Measurements from ENCODE around the gene COL4A2. TPM values are rescaled to one million over a fixed set of nuclear protein-coding genes. Genes with fewer than 3 reads are reported as not detected.

The COL4A2 gene
- total and polyA plus RNA-seq, 12 donors: 70.9 to 1,589 (median 171) TPM

- intact Hi-C loops (cut with DNase I): loop anchor here in 1 of 2 donors (10.0 kb wide), 1 partner anchor 106 kb away; the partner anchor contains the start of gene RAB20
- Histone ChIP-seq H3K27ac (no peak overlapping the region), H3K4me3 (no peak overlapping the region), H3K4me1 (replicated peaks in 1 of 2) (no peaks in the 10 kb centered on the region), H3K36me3 (replicated peaks in 1 of 2) (peaks cover 0 to 16% of the 10 kb centered on the region in 2 donors), H3K9me3 (replicated peaks in 1 of 3) (no peaks in the 10 kb centered on the region), H3K27me3 (no peaks in the 10 kb centered on the region)
- TF ChIP-seq CTCF (IDR thresholded peaks at IDR 0.05): no peak
- TF ChIP-seq POLR2A (IDR thresholded peaks at IDR 0.05): no peak
- WGBS, 4 donors: 77 to 91% (median 82%) methylated on average over 22 of the region's 22 CpGs
- DNase-seq: no peak
Measured at GRCh38 chr13:110458594-110459365, 151.7 kb downstream of the COL4A2 start.

- Histone ChIP-seq H3K36me3 (replicated peaks in 1 of 2) (peaks cover 0 to 21% of the 10 kb centered on the region in 2 donors), H3K9me3 (replicated peaks in 1 of 3) (no peaks in the 10 kb centered on the region), H3K27me3 (no peaks in the 10 kb centered on the region), H3K27ac (no peak overlapping the region), H3K4me1 (replicated peaks in 1 of 2) (no peaks in the 10 kb centered on the region), H3K4me3 (no peak overlapping the region)
- DNase-seq: no peak
- TF ChIP-seq POLR2A (IDR thresholded peaks at IDR 0.05): no peak
- no peak for TF ChIP-seq CTCF (IDR thresholded peaks at IDR 0.05)
- intact Hi-C loops (cut with DNase I): loop anchor here in 1 of 2 donors (10.0 kb wide), 1 partner anchor 113 kb away; no protein-coding TSS in a partner anchor
- 80 to 97% (median 93%) methylated on average over 5 to 15 of the region's 15 CpGs for WGBS, 4 donors
Measured at GRCh38 chr13:110462091-110462490, 155.0 kb downstream of the COL4A2 start.

- Histone ChIP-seq H3K27ac (no peak overlapping the region), H3K36me3 (replicated peaks in 1 of 2) (peaks cover 0 to 29% of the 10 kb centered on the region in 2 donors), H3K9me3 (replicated peaks in 1 of 3) (no peaks in the 10 kb centered on the region), H3K4me1 (replicated peaks in 1 of 2) (no peaks in the 10 kb centered on the region), H3K27me3 (no peaks in the 10 kb centered on the region), H3K4me3 (no peak overlapping the region)
- WGBS, 4 donors: 58 to 87% (median 77%) methylated on average over 8 of the region's 8 CpGs
- TF ChIP-seq CTCF (IDR thresholded peaks at IDR 0.05) (no peak), POLR2A (IDR thresholded peaks at IDR 0.05) (no peak)
- intact Hi-C loops (cut with DNase I): loop anchor here in 1 of 2 donors (10.0 kb wide), 1 partner anchor 112 kb away; no protein-coding TSS in a partner anchor
- DNase-seq: no peak
Measured at GRCh38 chr13:110463156-110463555, 156.1 kb downstream of the COL4A2 start.

- no peak overlapping the region for H3K27ac ChIP-seq
- no peak for DNase-seq
- no peaks in the 10 kb centered on the region for H3K9me3 ChIP-seq (replicated peaks in 1 of 3)
- no peaks in the 10 kb centered on the region for H3K4me1 ChIP-seq (replicated peaks in 1 of 2)
- no peak overlapping the region for H3K4me3 ChIP-seq
- H3K36me3 ChIP-seq (replicated peaks in 1 of 2): peaks cover 0 to 30% of the 10 kb centered on the region in 2 donors
- intact Hi-C loops (cut with DNase I): loop anchor here in 1 of 2 donors (10.0 kb wide), 1 partner anchor 111 kb away; no protein-coding TSS in a partner anchor
- 73 to 82% (median 78%) methylated on average over 5 to 6 of the region's 6 CpGs for WGBS, 4 donors
- no peak for TF ChIP-seq POLR2A (IDR thresholded peaks at IDR 0.05)
- no peak for TF ChIP-seq CTCF (IDR thresholded peaks at IDR 0.05)
- H3K27me3 ChIP-seq: no peaks in the 10 kb centered on the region
Measured at GRCh38 chr13:110463871-110464510, 156.9 kb downstream of the COL4A2 start.
